BLaER1 treated with 17β-estradiol and CSF1 and Interleukin-3, amounts not matched to agents 10 nM and 100 nM (cell line): ENCODE results near the gene NEK2.

Source experiments
- H3K27ac ChIP-seq, 11 experiments: shearing (Covaris generic); formaldehyde crosslinking; 2 replicates each; pipeline ENCODE4 v1.8.1; 2022
- H3K27me3 ChIP-seq, 11 experiments: shearing (Covaris generic); formaldehyde crosslinking; 2 replicates each; pipeline ENCODE4 v1.8.1; 2022
- H3K36me3 ChIP-seq, 11 experiments: shearing (Covaris generic); formaldehyde crosslinking; 2 replicates each; pipeline ENCODE4 v1.8.1; 2022
- H3K4me1 ChIP-seq, 10 experiments: shearing (Covaris generic); formaldehyde crosslinking; 2 replicates each; pipeline ENCODE4 v1.8.1; 2022
- H3K4me2 ChIP-seq, 11 experiments: shearing (Covaris generic); formaldehyde crosslinking; 2 replicates each; pipeline ENCODE4 v1.8.1; 2022
- H3K4me3 ChIP-seq, 10 experiments: shearing (Covaris generic); formaldehyde crosslinking; 2 replicates each; pipeline ENCODE4 v1.8.1; 2022
- H3K9ac ChIP-seq, 11 experiments: shearing (Covaris generic); formaldehyde crosslinking; 2 replicates each; pipeline ENCODE4 v1.8.1; 2022
- H3K9me3 ChIP-seq, 11 experiments: shearing (Covaris generic); formaldehyde crosslinking; replicated peaks in 1 of 11; 2 replicates each; pipeline ENCODE4 v1.8.1; 2022
- H4K20me1 ChIP-seq, 11 experiments: shearing (Covaris generic); formaldehyde crosslinking; 2 replicates each; pipeline ENCODE4 v1.8.1; 2022
- Cebpa-rat ChIP-seq, 11 experiments: shearing (Covaris generic); IDR thresholded peaks; 2 replicates each; pipeline ENCODE4 v1.8.1; 2022

NEK2 gene

GRCh38 chr1:211656728-211657127, 18.7 kb downstream of the NEK2 start:
- no peaks in the 10 kb centered on the region for H3K9me3 ChIP-seq
- H3K4me3 ChIP-seq = no peak overlapping the region
- H3K27me3 ChIP-seq = no peaks in the 10 kb centered on the region
- TF ChIP-seq Cebpa-rat (IDR thresholded peaks at IDR 0.05) = no peak
- peaks cover 0 to 5% (median 0%) of the 10 kb centered on the region in 11 experiments; a peak in 1 of 22 replicates for H3K36me3 ChIP-seq
- no peak overlapping the region for H3K9ac ChIP-seq
- H3K4me2 ChIP-seq = no peak overlapping the region
- 0 out of 22 replicates have a peak, but pooled peaks cover 0 to 3% (median 0%) of the 10 kb centered on the region in 11 experiments for H4K20me1 ChIP-seq
- H3K27ac ChIP-seq = no peak overlapping the region
- H3K4me1 ChIP-seq = peaks cover 0 to 21% (median 10%) of the 10 kb centered on the region in 10 experiments; a peak in 12 of 20 replicates

DNA sequence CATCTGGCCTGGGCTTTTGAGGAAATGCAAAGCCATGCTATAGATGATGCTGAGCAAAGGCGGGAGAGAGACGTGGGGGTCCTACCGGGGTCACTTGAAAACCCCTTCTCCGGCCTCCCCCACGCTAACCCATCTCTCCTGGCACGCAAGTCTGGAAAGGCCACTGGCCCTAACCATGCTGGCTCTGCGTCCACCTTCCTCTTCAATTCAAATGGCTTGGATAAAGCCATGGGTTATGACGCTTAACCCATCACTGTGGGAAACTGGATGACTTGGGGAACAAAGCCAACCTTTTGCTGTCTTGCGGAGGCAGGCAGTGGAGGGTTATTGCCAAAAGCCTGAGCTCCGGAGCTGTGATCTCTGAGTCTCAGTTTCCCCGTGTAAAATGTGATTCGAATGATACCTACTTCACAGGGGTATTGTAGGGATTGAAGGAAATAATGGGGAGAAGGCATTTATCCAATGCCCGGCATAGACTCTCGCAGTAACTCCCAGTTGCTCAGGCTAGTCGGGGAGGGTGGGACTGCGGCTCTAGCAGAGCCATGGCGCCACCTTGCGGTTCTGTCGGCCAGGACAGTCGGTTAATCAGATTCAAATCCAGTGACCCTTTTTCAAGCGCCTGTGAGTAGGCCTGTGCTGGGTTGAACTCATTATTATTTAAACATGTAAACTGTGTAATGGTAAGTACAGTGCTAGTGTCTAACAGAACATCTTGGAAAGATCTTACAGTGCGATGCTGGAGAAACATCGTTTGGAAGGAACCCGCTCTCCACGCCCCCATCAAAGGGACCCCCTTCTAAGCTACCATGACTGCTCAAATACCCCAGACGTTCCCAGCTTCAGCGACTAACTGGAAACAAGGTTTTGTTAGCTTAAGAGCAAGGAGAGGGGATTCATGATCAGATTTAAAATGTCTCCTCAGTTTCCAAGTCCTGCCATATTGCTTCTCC, 20.3 kb downstream of the NEK2 start:
- Histone ChIP-seq H3K4me3 (no peak overlapping the region), H3K4me2 (peak overlapping the region in 1 of 11 experiments; percentile 70; a peak in 4 of 22 replicates), H3K4me1 (peaks cover 0 to 21% (median 10%) of the 10 kb centered on the region in 10 experiments; a peak in 12 of 20 replicates), H3K9me3 (no peaks in the 10 kb centered on the region), H3K27me3 (no peaks in the 10 kb centered on the region), H4K20me1 (0 out of 22 replicates have a peak, but pooled peaks cover 0 to 3% (median 0%) of the 10 kb centered on the region in 11 experiments), H3K9ac (no peak overlapping the region), H3K36me3 (no peaks in the 10 kb centered on the region), H3K27ac (peak overlapping the region in 1 of 11 experiments; percentile 42; a peak in 1 of 22 replicates)
- no peak for TF ChIP-seq Cebpa-rat (IDR thresholded peaks at IDR 0.05)

DNA sequence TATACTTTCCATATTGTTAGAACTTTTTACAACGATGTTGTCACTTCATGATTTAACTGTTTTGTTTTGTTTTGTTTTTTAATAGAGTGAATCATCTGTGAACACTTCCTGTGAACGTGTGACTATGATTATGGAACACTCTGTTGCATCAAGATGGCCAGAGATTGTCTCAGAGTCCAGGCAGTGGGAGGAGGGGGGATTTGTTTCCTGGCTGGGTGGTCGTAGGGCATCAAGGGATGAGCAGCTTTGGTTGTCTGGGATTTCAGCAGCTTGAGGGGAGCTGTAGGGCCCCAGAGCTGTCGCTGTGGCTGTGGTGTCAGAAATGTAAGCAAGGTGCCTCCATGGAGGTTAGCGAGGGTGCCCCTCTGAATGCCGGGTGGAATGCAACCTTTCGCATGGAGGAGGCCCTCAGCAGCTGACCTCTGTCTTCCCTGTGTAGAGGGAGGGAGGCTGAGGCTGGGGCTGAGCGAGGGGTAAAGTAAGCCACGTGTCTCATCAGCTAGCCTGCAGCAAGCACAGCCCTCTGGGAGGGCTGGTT, 21.4 kb downstream of the NEK2 start:
- H3K4me2 ChIP-seq = peak overlapping the region in 5 of 11 experiments; percentile 53 to 70 (median 68); a peak in 10 of 22 replicates
- no peak overlapping the region for H3K4me3 ChIP-seq
- no peak for TF ChIP-seq Cebpa-rat (IDR thresholded peaks at IDR 0.05)
- H3K9ac ChIP-seq = no peak overlapping the region; a peak in 1 of 22 replicates
- H3K27ac ChIP-seq = peak overlapping the region in 5 of 11 experiments; percentile 1 to 50 (median 32); a peak in 5 of 22 replicates
- no peaks in the 10 kb centered on the region for H3K9me3 ChIP-seq
- 0 out of 22 replicates have a peak, but pooled peaks cover 0 to 3% (median 0%) of the 10 kb centered on the region in 11 experiments for H4K20me1 ChIP-seq
- H3K4me1 ChIP-seq = peaks cover 0 to 21% (median 10%) of the 10 kb centered on the region in 10 experiments; a peak in 12 of 20 replicates
- H3K36me3 ChIP-seq = no peaks in the 10 kb centered on the region
- H3K27me3 ChIP-seq = no peaks in the 10 kb centered on the region

DNA sequence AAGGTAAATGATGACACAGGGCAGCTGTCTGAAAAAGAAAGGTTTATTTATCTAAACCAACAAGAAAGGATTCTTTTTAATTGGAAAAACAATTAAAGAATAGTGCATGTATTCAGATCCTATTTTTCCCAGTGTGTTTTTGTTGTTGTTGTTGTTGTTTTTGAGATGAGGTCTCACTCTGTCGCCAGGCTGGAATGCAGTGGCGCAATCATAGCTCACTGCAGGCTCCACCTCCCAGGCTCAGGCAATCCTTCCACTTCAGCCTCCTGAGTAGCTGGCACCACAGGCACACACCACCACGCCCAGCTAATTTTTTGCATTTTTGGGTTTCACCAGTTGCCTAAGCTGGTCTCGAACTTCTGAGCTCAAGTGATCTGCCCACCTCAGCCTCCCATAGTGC, 22.1 kb downstream of the NEK2 start:
- Histone ChIP-seq H3K4me1 (peaks cover 0 to 21% (median 10%) of the 10 kb centered on the region in 10 experiments; a peak in 12 of 20 replicates), H3K4me2 (peak overlapping the region in 6 of 11 experiments; percentile 28 to 70 (median 64); a peak in 11 of 22 replicates), H3K9ac (peak overlapping the region in 1 of 11 experiments; percentile 21; a peak in 1 of 22 replicates)

GRCh38 chr1:211652371-211652770, 23.1 kb downstream of the NEK2 start:
- Histone ChIP-seq H3K4me1 (peaks cover 0 to 21% (median 10%) of the 10 kb centered on the region in 10 experiments; a peak in 12 of 20 replicates), H3K4me2 (no peak overlapping the region), H4K20me1 (0 out of 22 replicates have a peak, but pooled peaks cover 0 to 3% (median 0%) of the 10 kb centered on the region in 11 experiments), H3K36me3 (no peaks in the 10 kb centered on the region), H3K27ac (no peak overlapping the region), H3K9ac (no peak overlapping the region), H3K27me3 (no peaks in the 10 kb centered on the region), H3K9me3 (no peaks in the 10 kb centered on the region), H3K4me3 (no peak overlapping the region)
- TF ChIP-seq Cebpa-rat (IDR thresholded peaks at IDR 0.05) = no peak

More for the DNA sequence above, 22.1 kb downstream of the NEK2 start:
- Histone ChIP-seq H3K27me3 (no peaks in the 10 kb centered on the region), H4K20me1 (0 out of 22 replicates have a peak, but pooled peaks cover 0 to 3% (median 0%) of the 10 kb centered on the region in 11 experiments), H3K9me3 (no peaks in the 10 kb centered on the region), H3K36me3 (no peaks in the 10 kb centered on the region), H3K27ac (peak overlapping the region in 3 of 11 experiments; percentile 32 to 50 (median 42); a peak in 4 of 22 replicates), H3K4me3 (no peak overlapping the region)
- peak in 2 of 11 experiments; percentile 10 to 38; a peak in 1 of 22 replicates for TF ChIP-seq Cebpa-rat (IDR thresholded peaks at IDR 0.05)

DNA sequence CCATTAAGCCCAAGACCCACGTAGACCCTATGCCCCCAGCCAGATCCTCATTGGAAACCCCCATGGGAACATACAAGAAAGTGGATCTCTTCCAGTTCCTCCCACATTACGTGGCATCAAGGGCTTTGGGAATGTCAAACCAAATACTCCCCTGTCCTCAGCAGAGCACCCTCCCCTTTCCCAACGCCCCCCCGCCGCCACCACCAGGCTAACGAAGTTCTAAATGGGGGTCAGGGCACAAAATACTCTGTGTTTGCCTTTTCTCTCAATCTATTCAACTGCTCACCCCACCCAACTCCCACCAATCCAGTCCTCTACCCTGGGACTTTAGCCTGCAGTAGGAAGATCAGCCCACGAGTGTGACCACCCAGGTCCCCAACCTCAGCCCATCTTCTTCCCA, 24.5 kb downstream of the NEK2 start:
- no peak for TF ChIP-seq Cebpa-rat (IDR thresholded peaks at IDR 0.05)
- Histone ChIP-seq H4K20me1 (no peaks in the 10 kb centered on the region), H3K27ac (no peak overlapping the region), H3K4me2 (no peak overlapping the region), H3K9ac (no peak overlapping the region), H3K4me1 (peaks cover 0 to 21% (median 10%) of the 10 kb centered on the region in 10 experiments; a peak in 12 of 20 replicates), H3K36me3 (no peaks in the 10 kb centered on the region), H3K9me3 (no peaks in the 10 kb centered on the region), H3K4me3 (no peak overlapping the region), H3K27me3 (no peaks in the 10 kb centered on the region)

DNA sequence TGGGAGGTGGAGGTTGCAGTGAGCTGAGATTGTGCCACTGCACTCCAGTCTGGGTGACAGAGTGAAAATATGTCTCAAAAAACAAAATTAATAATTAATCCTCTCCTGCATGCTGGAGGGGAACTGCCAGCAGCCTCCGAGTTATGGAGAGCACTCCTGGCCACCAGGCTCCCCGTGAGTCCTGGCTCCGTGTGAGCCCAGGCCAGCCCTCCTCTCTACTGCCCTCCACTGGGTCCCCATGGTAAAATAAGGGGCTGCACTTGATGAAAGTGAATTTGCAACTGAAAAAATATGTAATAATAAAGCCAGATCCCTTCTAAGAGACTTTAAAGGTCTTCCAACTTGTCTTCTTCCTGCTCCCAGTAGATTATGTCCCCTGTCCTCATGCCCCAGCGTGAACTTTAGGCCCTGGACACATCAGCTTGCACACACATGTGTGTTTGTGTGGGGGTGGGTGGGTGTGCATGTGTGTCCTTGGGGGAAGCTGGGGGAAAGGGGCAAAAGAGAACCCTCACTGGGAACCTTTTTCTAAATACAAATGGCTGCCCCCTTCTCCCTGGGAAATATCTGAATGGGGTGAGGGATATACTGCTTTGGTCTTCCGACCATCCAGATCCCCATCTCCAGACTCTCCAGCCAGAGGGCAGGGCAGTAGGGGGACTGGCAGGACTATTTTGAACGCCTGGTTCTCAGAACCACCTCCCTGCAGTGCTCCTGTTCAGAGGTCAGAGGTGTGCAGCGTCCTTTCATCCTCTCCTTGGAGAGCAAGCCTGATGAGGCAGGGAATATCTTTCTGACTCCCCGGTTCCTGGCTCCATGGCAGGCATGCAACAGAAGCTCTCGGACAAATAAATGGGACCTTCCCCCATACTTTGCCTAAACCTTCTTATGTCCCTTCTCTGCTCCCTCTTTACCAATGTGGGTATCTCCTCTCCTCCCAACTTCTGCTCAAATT, 26.2 kb downstream of the NEK2 start:
- no peaks in the 10 kb centered on the region for H3K36me3 ChIP-seq
- no peaks in the 10 kb centered on the region for H4K20me1 ChIP-seq
- no peak overlapping the region for H3K9ac ChIP-seq
- H3K9me3 ChIP-seq = no peaks in the 10 kb centered on the region
- H3K27me3 ChIP-seq = no peaks in the 10 kb centered on the region
- no peak overlapping the region for H3K27ac ChIP-seq
- no peak overlapping the region for H3K4me2 ChIP-seq
- H3K4me1 ChIP-seq = peaks cover 0 to 14% (median 9%) of the 10 kb centered on the region in 10 experiments; a peak in 12 of 20 replicates
- no peak overlapping the region for H3K4me3 ChIP-seq
- TF ChIP-seq Cebpa-rat (IDR thresholded peaks at IDR 0.05) = no peak

DNA sequence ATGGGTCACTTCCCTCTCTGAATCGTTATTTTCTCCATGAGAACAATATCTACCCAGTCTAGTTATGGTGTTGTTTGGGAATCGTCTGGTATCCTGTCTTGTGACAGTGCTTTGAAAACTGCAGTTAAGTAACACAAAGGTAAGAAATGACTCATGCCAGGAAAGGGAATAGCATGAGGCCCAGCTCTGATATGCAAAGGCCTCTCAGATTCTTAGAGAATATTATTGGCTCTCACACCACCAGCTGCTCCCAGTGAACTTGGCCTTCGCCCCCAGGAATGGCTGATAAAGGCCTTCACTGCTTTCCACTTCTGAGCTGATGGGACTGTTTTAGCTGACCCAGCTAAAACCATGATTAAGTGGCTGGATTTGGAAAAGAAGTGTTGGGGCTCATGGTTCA, 27.1 kb downstream of the NEK2 start:
- no peak overlapping the region for H3K27ac ChIP-seq
- H3K4me3 ChIP-seq = no peak overlapping the region
- H3K36me3 ChIP-seq = no peaks in the 10 kb centered on the region
- TF ChIP-seq Cebpa-rat (IDR thresholded peaks at IDR 0.05) = no peak
- no peaks in the 10 kb centered on the region for H3K27me3 ChIP-seq
- peaks cover 7 to 12% (median 10%) of the 10 kb centered on the region in 10 experiments for H3K4me1 ChIP-seq
- no peak overlapping the region for H3K9ac ChIP-seq
- H3K9me3 ChIP-seq = no peaks in the 10 kb centered on the region
- H3K4me2 ChIP-seq = no peak overlapping the region
- no peaks in the 10 kb centered on the region for H4K20me1 ChIP-seq
